CD4-positive, alpha-beta T cell treated with Interleukin-2 at 100 ng/mL for 4 hours (primary cell): Measurements from ENCODE around the gene FRMD1.

Experiments
- DNase-seq: peaks from one replicate; pipeline ENCODE4 v3.0.0-alpha.2; 2020; ENCODE audit warnings: low spot score

The FRMD1 gene

DNA sequence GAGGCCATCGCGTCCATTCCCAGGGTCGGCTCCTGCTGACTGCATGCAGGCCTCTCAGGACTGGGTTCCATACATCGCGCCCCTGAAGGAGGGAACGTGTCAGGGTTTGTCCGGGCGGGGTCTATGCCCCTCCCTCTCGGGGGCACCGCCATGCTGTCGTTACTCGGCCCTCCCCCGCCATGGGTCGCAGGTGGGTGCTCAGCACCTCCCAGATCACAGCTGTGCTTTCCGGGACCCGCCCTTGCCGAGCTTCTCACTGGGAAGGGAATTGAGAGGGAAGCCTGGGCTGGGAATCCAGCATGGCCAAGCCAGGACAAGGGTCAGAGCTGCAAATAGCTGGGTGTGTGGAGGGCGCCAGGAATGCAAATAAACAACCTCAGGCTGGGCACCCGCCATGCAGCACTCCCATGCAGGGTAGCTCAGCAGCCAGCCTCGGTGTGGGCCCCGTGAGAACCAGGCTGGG lies at the start of gene FRMD1:
TSS of gene FRMD1 (minus strand) at position 270 of the 463 bp plus-strand sequence. CDS start at position 152, 118 bp downstream.
- DNase-seq = no peak

DNA sequence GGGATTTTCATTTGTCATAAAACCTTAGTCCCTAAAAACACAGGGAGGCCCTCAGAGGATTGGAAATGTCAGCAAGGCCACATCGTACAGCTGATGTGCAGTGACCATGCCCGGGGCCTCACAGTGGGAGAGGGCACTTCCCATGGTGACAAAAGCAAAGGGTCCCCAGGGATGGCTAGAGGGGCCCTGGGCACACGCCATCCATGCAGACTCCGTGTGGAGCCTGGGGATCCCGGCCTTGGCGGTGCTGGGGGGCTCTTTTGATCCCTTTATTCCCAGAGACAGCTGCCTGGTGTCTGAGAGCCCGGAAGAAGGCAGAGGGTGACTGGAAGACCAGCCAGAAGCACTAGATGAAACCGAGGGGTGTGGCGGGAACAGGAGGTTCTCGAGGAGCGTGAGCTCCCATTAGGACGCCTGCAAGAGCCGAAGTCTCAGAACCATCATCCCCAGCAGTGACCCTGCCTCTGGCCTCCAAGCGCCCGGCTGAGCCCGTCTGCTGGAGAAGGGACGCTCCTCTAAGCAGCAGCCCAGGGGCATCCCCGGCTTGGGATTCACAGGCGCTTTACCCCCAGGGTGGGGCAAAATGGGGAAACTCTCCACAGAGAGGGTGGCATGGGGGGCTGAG lies 49.1 kb upstream of the FRMD1 start:
- no peak for DNase-seq

DNA sequence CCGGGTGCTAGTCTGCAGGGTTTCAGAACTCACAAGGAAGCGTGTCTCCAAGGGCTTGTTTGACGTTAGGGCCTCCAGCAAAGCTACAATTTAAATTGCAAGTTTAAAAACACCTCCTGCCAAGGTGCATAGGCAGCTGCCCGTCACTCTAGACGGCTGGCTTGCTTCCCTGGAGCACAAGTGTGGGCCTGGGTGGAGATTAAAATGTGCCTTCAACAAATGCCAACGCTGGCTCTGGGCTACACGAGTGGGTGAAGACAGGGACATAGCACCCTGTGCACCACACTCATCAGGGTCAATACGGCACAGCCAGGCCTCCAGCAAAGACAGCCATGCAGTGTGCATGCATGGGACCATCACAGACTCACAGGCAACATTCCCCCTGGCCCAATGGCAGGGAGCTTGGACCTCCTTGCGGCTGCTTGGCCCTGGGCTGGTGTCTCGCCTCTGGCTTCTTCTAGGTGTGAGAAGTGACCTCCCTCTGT lies 48.4 kb upstream of the FRMD1 start:
- no peak for DNase-seq

DNA sequence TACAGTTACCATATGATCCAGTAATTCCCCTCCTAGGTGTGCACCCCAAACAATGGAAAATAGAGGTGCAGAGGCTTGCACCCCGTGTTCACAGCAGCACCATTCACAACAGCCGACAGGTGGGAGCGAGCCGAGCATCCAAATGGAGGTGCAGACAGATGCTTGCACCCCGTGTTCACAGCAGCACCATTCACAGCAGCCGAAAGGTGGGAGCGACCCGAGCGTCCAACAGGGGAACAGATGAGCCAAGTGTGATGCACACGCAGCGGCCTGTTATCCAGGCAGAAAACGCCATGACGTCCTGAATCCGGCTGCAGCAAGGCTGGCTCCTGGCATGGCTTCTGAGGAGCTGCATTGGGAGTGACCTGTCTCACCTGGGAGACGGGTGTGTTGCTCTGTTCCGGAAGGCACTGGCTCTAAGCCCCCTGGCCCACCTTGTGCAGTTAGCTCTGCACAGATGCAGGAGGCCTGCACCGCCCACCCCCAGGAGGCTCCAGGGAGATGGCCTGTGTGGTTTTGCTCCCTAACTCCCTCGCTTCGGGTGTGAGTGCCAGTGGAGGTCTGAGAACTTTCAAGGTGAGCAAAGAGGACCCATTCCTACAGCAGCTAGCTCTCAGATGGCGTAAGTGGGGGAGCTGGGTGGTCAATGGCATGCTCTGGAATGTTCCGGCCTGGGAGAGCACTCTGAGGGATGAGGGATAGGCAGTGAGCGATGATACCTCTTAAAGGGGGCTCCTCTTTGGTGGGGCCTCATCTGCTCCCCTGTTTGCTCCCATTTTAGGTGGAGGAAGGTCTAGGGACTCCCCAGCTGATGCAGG lies 47.8 kb upstream of the FRMD1 start:
- DNase-seq = no peak

DNA sequence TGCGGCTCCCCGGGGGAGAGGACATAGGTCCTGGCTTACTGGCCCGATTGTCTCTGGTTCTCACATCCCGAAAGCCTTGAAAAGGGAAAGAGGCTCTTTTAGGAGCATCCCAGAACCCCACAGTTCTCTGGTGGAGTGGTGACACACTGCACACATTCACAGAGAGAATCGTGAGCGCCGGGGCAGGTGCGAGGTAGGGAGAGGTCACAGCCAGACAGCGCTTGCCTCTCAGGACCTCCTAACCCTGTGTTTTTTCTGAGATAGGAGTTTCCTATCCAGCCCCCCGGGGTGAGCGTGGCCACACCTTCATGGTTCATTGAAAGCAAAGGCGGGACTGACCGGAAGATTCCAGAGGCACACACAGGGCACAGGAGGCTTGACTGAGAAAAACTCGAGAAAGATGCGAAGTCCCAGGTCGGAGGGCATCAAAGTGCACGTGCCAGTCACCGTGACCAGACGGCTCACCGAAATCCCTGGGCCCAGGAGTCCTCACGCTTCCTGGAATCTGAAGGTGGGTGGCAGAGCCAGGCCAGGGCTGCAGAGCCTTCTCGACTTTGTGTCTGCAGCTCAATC lies 46.5 kb upstream of the FRMD1 start:
- no peak for DNase-seq

DNA sequence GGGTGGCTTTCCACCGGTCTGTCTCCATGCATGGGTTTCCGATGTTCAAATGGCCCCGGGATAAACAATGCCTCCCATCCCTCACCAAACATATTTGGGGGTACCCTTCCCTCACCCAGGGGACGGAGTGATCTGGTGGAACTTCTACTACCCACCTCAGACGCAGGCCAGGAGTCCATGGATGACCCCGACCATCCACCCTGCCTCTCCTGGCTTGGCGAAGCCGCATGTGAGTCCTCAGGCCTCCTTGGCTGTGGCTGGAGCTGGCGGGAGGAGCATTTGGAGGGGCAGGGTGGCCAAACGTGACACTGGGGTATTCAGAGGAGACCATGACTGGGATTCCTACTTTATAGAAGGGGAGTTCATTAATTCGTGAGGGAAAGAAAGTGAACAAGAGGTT lies 45.9 kb upstream of the FRMD1 start:
- no peak for DNase-seq

DNA sequence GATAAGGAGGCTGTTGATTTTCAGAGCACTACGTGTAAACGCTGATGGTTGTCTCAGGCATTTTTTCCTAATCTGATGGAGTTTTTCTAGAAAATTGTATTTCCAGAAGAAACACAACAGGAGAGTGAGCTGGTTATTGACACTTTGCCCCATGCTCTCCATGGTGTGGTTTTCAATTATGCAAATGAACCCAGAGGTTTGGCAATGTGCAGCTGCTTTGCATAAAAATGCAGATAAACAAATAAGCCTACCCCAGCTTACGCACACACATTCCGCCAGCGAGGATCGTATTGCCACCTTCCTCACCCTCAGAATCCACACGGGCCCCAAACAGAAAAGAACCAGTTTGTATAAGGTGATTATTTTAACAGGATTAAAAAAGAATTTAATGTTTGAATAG lies 45.1 kb upstream of the FRMD1 start:
- DNase-seq = no peak

DNA sequence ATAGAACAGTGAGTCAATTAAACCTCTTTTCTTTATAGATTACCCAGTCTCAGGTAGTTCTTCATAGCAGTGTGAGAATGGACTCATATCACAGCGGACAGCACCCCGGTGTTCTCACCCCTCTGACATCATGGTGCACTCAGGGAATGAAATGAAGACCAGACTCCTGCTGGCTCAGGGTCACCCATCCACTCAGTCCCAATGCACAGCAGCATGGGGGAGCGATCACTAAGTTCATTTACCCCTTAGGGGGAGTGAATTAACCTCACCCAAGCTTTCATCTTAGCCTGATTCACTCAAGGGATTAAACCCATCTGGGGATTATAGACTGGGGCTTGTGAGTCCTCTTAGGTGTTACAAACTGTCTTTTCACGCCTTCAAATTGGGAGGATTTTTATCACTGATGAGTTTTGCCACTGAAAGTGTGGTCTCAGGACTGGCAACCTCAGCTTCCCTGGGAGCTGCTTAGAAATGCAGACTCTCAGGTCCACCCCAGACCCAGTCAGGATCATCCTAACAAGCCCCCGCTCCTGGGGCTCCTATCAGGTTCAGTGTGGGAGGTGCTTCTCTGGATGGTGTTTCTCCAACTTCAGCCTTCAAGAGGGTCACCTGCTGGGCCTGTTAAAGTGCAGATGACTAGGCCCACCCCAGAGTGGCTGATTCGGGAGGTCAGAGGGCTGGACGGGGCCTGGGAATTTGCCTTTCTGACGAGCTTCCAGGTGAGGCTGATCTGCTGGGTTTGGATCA lies 44.3 kb upstream of the FRMD1 start:
- no peak for DNase-seq

DNA sequence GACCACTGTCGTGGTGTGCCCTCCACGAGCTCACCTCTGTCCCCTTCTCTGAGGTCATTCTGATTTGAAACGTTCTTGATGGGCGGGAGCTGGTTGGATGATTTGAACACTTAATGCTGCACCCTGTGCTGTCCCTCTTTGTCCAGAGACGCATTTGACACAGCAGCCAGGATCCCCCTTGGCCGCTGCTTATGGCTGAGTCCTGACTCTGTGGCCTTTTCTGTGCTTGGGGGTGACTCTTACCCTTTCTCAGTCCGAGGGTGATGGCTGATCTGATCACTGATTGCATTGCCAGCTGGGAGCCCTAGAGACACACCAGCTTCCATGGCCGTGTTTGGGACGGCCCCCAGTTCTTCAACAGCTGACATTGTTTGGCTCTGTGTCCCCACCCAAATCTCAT lies 43.5 kb upstream of the FRMD1 start:
- no peak for DNase-seq

DNA sequence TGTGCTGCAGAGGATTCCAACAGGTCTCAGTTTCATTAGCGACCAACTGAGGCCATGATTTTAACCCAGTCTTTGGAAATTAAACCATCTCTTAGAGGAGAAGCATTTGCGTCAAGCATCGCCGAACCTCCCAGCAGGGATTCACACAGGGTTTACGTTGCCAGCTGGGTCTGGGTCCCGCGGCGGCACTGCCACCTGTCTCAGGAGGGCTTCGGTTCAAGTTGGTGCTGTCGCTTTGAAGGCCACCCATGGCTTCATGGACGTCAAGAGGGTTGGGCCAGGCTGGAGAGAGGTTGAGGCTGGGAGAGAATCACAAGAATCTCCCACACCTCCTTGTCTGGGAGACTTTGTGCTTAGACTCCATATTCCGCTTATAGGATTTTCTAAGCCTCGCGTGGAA lies 43.0 kb upstream of the FRMD1 start:
- DNase-seq = no peak

DNA sequence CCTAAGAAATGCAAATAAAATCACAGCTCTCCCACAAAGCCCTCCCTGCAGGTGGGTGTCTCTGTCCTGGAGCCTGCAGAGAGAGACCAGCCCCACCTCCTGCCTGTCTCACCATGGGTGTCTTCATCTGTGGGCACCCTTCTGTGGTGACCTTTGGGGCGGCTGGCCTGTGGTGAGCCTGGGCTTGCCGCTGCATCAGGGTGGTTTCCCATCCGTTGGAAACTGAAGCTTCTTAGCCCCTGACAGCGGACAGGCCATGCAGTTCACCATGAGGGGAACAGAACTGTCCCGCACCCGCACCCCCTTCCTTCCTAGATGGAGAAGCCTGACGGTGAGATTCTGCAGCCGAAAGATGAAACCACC lies 42.3 kb upstream of the FRMD1 start:
- DNase-seq = no peak

DNA sequence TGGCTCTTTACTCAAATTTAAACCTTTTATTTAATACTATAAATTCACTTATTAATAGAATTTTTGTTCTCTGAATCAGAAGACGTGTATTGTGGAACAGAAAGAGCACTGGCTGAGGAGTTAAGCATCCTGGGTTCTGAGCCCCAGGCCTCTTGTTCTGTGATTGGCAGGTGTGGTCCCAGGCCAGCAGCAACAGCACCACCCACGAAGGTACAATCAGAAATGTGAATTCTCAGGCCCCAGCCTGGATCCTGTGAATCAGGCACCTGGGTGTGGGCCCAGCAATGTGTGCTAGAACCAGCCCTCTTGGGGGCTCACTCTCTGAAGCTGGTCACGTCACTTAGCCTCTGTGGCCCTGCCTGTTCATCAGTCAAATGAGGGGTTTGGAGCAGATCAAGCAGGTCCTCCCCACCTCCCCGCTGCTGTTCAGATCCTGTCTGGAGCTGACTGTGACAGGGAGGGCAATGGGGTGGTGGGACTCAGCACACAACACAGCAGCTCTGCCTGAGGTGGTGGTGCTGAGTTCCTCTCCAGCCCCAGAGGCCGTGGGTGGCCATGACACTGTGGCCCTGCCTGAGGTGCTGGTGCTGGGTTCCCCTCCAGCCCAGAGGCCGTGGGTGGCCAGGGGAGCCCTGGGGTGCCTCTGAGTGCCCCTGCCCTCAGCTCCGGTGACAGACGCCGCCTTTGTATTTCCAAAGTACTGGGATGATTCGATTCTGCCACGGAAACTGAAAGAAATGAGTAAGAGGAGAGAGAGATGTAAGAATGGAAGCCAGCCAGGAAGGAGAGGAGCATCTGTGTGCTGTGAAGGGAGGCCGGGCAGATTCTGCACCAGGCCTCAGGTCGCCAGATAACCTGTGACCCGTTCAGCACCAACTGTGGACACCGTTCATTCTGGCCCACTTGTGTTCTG lies 41.6 kb upstream of the FRMD1 start:
- no peak for DNase-seq

DNA sequence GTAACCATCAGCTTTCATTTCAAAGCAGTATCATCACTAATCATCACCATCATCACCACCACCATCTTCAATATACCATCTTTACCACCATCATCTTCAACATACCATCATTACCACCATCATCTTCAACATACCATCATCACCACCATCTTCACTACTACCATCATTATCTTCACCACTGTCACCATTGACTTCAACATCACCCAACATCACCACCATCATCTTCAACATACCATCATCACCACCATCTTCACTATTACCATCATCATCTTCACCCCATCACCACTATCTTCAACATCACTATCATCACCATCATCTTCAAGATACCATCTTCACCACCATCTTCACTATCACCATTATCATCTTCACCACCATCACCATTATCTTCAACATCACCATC lies 40.5 kb upstream of the FRMD1 start:
- no peak for DNase-seq

DNA sequence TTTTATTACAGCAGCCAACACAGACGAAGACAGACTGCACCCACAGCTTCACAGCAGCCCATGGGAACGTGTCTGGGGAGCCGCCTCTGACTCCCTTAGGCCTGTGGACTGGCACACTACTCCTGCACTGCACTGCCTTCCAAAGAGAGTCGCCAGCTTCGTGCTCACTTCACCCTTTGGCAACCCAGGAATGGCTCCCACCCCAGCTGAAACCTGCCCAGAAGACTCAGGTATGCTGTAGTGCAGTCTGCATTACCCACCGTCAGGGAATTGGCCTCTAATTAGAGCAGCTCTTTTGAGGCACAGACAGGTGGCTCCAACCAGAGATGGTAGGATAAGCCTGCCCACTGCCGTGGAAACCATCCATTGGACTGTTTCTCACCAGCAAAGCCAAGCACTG lies 39.9 kb upstream of the FRMD1 start:
- DNase-seq = no peak

DNA sequence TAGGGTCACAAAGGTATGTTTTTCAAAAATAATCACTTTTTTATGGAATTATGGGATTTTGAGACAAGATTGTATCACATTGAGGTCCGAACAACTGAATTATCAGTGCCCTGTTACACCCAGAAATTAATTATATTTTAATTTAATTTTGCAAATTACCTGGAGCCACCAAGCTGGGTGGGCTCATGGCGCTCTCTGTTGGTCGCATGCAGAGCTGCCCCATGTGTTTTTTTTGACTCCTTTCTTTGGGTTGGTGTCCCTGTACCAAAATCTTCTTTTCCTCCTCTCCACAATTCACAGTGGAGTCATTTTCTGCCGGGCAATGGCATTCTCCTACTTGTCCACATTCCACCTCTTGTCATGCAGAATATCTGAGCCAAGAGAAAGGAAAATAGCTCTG lies 38.9 kb upstream of the FRMD1 start:
- DNase-seq = no peak

DNA sequence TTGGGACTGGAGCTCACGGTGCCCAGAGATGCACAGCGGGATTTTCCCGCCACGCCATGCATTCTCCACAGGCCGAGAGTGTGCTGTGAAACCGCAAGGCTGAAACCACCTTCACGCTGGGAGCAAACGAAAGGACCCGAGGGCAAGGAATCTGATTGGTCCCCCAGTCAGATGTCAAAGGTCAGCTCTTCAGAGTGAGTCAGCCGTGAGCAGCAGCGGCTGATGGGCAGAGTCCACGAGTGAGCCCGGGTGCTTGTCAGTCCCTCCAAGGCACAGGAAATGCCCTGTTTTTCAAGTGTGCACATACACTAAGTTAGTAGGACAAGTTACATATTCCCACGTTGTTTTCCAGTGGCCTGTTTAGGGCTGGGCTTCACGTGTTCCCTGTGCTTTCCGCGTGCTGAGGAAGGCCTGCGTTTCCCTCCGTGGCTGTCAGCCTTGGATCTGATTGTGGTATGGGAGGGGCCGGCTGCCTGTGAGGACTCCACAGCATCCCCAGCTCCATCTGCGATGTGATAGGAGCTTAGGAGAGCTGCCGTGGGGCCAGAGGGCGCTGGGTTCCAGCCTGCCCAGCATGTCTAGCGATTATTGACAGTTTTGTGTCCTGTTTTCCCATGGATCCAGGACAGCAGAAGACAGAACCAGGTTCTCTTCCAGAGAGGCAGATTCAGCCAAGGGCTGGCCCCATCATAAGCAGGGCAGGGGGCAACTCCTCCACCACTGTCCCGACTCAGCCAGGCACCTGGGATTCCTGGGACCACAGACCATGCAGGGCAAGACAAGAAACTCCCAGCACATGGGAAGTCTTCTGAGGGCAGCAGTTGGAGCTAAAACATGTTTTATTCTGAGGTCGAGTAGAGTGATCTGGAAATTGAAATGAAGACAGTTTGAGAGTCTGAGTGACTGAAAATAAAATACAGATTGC lies 38.2 kb upstream of the FRMD1 start:
- no peak for DNase-seq

DNA sequence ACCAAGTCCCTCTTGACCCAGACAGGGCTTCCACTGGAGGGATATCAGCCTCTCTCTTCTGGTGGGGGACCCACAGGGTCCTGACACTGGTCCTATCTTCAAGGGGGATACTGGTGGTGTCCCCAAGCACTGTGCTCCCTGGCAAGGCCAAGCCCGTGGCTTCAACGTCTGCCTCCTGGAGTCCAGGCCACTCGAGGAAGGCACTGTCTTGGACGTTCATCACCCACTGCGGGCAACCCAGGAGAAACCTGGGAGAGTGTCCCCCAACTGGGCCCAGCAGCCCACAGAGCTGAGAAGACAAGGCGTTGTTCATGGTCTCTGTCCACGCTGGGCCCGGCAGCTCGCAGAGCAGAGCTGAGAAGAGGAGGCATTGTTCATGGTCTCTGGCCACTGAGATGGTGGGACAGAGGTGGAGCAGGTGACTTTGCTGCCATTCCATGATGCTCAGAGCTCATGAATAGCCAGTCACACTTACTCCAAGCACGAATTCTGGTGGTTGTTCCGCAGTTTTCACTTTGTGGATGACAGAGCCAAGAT lies 37.5 kb upstream of the FRMD1 start:
- DNase-seq = no peak

DNA sequence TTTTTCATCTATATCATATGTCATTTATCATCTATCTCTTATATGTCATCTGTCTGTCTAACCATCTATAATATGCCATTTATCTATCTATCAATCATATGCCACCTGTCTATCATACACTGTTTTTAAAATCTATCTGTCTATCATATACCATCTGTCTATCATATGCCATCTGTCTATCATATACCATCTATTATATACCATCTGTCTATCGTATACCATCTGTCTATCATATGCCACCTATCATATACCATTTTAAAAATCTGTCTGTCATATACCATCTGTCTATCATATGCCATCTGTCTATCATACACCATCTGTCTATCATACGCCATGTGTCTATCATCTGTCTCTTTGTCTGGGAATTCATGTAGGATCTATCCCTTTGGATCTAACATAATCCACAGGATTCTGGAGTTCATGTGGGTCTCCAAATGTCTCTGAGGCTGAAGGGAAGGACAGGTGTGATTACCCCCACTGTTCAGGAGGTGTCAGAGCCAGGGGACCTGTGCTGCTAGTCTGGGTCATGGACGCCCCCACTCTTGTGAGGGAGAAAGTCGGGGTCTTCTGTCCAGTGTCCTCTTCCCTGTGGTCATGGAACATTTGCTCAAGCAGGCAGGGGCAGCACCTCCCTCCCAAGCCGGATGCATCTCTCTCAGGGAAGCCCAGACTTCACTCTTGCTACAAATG lies 36.9 kb upstream of the FRMD1 start:
- no peak for DNase-seq

DNA sequence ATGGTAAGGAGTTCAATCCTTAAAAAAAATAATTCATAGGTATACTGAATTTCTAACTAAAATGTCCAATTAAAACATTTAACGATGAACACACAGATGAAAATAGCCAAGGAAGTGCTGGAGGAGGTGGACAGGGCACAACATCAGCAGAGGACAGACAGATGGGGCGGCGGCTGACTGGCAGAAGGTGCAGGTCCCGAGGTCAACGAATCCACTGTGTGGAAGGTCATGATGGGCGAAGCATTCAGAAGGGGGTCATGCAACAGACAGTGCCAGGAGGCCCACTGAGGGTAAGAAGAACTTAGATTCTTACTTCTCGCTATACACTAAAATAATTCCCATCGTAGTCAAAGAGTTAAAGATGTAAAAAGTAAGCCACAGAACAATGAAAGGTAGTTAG lies 34.2 kb upstream of the FRMD1 start:
- DNase-seq = no peak

DNA sequence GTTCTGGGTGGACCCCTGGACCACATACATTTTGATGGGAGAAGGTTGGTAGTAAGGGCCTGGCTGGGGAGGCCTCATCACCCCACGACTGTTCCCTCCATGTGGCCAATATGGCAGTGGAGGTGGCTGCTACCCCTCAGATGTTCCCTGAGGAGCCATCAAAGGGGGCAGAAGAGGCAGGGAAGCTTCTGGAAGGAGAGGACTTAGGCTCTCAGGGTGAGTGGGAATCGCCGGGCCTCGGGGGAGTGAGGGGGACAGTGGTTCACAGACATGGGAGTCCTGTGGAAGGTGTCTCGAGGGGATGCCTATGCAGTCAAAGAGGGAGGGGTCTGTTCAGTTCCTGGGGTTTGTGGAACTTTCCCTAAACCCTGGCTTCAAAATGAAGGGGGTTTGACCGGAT lies 32.9 kb upstream of the FRMD1 start:
- no peak for DNase-seq
